ENCODE results near the gene STK32B.

The STK32B gene

DNA sequence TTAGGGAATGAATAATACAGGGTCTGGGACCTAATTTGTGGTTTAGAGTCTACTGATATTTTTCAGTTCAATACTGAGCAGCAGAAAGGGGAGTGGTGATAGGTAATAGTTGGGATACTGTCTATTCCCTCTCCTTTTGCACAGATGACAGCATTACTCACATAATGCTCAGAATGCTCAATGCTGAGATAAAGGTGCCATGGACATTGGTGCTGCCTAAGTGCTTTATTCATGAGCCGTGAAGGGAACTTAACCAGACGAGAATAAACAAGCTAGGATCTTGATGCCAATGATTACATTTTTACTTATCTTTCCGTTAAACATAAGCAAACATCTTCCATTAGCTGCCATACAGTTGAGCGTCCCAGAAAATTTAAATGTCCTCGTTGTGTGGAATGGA, 75.6 kb downstream of the STK32B start:
- DNase-seq, result no peak

DNA sequence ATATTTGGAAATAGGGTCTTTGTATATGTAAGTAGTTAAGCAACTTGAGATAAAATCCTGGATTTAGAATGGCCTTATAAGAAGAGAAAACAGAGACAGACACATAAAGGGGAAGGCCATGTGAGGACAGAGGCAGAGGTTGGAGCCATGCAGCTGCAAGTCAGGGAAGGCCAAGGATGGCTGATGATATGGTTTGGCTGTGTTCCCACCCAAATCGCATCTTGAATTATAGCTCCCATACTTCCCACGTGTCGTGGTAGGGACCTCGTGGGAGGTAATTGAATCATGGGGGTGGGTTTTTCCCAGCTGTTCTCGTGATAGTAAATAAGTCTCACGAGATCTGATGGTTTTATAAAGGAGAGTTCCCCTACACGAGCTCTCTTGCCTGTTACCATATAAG, 76.3 kb downstream of the STK32B start:
- no peak for DNase-seq

DNA sequence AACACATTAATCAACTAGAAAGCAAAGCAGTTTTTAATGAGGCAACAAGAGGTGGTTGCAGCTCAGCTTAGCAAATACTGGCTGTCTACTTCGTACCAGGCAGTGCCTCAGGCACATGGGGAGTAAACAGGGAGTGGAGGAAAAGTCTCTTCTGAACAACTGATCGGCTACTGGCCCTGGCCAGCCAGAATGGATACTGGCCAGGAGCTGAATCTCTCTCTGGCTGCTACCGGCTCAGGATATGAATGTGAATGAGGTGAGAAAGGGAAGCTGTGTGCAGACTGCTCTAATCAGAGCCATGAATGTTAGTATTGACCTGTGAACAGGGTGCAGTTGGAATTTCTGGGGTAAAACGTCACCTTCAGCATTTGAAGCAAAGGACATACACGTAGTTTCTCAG, 77.3 kb downstream of the STK32B start:
- no peak for DNase-seq

DNA sequence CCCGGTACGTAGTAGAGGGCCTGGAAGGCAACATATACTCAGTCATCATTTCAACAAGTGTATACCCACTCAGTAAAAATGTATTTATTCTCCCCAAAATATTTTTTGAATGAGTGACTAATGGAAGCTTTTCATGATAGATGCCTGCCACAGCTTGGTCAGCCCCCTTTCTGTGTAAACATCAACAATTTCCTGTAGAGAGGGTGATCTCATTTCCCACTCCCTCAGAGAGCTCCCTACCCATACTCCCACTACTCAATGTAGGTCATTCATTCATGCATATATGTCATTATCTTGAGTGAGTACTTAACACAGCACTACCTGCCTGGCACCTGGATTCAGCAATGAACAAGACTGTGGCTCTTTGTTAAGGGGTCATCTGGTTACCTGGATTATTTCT, 81.9 kb downstream of the STK32B start:
- no peak for DNase-seq

DNA sequence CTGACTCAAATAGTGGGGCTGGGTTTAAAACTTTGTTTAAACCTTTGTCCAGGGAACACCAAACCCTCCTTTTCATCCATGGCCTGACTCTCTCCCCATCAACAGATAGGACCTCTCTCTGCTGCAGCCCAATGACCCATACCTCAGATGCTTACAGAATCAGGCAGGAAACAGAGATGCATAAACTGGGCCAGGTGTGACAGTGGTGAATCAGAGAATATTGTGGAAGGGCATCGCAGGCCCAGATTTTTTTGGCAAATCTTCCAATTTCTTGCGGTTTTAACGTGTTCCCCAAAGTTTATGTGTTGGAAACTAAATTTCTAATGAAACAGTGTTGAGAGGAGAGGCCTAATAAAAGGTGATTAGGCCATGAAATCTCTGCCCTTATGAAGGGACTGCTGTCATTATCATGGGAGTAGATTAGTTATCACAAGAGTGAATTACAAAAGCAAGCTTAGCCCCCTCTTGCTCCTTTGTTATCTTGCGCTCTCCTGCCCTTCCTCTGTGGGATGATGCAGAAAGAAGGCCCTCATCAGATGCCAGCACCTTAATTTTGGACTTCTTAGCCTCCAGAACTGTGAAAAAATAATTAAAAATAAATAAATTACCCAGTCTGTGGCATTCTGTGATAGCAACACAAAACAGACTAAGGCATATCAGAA, 82.8 kb downstream of the STK32B start:
- DNase-seq, result no peak

DNA sequence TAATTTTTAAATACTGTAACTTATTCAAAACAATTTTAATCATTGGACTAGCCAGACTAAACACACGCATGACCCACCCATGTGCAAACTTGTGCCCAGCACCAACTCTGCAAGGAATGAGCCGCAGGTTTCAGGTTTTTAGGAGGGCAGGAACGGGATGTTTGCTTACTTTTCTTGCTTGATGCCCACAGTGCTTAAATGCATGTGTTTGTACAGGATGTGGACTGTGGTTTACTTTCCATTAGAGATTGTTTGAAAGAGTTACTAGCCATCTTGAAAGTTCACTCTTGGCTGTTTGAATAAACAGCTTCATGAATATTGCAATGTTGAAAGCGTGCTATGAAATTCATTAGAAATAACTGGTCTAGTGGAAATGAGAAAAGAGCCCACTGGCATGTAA, 83.3 kb downstream of the STK32B start:
- no peak for DNase-seq

DNA sequence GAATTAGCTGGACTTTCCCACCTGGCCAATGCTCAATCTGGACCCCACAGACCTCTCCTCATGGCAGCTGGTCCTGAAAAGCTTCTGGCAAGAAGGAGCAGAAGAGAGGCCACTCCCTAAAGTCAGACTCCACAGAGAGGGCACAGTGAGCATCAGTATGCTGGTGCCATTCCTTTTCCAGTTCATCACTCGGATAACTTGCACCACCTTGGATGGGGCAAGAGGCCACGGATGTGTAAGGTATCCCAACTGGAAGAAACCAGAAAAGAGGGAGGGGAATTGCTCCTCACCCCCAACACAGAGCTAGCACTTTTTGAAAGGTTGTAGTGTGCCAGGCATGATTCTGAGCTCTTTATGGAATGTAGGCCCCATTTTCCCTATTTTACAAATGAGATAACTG, 85.9 kb downstream of the STK32B start:
- DNase-seq, result no peak

DNA sequence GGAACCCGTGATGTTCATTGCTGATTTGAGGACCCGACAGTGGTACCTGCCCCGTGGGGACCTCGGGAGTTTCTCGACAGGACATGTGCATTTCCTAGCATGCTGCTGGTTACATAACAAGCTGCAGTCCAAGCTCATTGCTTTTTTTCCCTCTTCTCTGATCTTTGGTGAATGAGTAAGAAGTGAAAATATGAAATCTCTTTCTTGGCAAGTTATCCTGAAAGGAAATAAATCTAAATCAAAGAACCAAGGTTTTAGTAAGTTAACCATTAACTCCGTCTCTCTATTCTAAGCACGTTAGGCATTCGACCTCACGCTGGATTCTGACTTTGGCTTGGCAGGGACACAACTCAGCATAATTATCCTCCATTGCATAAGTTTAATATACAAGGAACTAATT, 86.6 kb downstream of the STK32B start:
- DNase-seq, result no peak

DNA sequence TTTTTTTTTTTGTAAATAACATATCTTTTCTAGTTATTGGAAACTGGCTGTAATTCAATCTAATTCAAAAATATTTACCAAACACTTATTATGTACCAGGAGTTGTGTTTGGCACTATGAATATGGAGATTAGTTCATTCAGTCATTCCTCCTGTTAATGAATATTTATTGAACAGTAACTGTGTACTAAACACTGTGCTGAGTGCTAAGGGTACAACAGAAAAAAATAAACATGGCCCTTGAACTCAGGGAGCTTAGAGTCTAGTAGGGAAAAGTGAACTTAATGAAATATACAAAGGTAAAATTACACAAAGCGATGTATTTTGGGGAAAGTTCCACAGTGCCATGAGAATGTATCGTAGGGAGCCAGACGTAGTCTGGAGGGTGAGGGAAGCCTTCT, 87.1 kb downstream of the STK32B start:
- DNase-seq, result no peak

DNA sequence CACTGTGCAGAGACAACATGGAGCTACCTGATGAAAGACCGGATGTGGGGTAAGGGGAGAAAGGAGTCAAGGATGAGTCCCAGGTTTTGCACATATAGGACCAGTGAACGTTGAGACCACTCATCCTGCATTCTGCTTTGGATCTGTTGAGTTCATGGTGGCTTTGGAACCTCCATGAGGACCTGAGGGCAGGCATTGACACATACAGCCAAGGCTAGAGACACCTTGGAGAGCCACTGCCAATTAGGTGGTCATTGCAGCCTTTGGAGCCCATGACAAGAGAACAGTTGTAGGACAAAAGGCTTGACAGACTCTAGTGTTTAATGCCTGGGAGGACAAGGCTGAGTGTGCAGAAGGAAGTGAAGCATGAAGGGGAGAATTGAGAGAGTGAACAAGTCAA, 87.9 kb downstream of the STK32B start:
- no peak for DNase-seq

DNA sequence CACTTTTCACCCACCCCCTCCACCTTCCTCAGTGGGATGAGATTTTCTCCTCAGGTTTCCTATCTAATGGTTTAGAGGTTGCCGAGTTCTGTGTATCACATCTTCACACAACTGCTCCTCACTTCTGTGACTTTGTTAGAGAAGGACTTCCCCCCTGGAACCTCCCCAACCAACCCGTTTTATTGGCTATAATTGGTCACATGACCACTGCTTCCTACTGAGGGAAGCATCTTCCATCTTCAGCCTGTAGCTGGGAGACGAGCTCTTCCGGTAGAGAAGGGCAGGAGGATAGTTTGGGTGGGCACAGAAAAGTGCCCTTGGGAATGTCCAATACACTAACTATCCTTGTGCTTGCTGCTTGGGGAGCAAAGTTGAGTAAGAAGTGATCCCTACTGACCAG, 90.5 kb downstream of the STK32B start:
- no peak for DNase-seq

DNA sequence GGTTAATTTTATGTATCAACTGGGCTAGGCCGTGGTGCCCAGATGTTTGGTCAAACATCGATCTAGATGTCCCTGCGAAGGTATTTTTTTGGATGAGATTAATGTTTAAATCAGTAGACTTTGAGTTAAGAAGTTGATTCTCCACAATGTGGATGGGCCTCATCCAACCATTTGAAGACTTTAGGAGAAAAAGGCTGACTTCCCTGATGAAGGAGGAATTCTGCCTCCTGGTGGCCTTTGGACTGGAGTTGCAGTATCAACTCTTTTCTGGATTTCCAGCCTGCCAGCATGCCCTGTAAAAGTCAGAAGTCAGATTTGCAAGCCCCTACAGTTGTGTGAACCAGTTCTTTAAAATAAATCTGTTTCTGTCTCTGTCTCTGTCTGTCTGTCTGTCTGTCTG, 91.4 kb downstream of the STK32B start:
- DNase-seq, result no peak

DNA sequence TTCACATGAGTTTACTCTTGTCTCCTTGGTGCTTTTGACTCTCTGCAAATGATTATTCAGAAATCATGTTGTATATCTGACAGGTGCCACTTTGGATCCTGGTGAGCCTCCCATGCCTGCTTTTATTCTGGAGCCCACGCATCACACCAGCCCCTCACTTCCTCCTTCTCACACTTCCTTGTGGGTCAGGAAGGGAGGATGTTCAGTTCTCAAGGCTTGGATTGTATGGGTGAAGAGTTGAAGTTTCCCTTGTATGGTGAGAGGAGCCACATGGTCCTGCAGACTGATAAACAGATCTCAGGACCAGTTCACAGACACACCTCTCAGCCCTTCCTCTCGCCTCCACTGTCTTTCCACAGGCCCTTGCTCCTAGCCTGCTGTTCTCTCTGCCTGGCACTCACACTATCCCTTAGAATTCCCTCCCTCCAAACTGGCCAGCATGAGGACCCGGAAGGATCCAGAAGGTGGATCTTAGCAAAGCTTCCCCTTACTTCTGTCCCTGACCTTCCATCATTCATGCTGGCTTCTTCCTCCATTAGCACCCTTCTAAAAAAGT, 92.1 kb downstream of the STK32B start:
- DNase-seq, result no peak

DNA sequence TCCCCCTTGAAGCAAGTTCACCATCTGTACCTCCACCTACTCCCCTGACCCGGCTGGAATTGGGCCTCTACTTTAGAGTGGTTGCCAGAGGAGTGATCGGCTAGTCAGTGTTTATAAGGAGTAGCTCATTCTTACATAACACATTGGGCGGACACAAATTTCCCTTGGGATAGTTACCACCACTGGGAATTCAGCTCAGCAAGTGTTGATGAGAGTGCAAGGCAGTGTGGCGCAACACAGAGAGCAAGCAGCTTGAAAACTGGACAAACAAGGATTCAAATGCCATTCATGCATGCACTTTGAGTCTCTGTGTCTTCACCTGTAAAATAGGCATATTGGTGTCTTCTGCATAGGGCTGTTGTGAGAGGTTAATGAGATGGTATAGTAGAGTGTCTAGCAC, 92.7 kb downstream of the STK32B start:
- no peak for DNase-seq

DNA sequence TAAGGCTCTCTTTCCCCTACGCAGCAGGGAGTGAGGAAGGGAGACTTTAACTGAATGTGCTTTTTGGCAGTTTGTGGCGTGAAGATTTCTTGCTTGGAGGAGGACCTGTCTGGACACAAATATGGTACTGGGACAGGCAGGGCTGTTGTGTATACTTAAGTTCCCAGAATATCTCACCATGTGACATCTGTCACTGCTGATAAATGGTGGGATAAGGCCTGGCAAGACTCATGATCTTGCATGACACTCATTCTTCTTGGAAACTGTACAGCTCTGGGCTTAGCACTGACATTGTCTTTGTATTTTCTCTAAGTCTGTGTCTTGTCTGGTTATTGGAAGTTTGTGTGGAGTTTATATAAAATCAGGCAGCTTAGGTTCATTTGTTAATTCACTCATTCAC, 93.1 kb downstream of the STK32B start:
- DNase-seq, result no peak

DNA sequence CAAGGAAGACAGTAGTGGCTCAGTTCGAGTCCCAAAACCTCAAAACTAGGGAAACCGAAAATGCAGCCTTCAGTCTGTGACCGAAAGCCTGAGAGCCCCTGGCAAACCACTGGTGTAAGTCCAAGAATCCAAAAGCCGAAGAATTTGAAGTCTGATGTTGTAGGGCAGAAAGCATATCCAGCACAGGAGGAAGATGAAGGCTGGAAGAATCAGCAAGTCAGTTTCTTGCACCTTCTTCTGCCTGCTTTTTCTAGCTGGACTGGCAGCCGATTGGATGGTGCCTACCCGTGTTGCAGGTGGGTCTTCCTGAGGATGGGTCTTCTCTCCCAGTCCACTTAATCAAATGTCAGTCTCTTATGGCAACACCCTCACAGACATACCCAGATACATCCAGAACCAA, 95.0 kb downstream of the STK32B start:
- DNase-seq, result no peak

DNA sequence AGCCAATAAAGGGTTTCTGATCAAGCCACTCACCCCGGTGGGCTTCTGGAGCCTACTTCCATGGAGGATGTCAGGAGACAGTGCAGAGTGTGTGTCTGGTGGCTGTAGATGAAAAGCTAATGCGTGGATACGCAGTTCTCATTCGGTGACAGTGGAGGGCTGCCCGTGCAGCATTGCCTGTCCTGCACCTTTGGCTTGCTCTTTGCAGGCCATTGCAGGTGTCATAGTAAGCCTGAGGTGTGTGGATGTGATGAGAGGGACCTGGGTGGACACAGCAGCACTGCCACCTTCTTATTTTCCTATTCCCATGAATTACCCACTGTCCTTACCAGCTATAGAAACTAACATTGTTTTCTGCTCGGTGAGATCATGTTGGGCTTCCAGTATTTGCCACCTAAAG, 101.2 kb downstream of the STK32B start:
- DNase-seq, result no peak

DNA sequence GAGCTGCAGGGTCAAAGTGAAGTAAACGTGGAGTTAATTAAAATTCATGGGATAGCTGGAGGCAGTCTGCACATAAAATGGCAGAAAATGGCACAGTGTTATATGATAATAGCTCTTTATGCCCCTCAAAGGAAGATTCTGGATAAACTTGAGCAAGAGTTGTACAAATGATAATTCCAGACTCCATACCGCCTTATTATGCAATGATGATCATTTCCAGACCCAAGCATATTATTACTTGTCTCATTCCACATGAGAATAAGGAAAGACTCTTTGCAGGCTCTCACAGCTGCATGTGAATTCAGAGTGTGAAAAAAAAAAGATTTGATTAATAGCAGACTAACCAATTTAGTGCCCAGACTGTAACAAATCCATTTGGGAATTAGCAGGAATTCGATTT, 105.4 kb downstream of the STK32B start:
- no peak for DNase-seq

DNA sequence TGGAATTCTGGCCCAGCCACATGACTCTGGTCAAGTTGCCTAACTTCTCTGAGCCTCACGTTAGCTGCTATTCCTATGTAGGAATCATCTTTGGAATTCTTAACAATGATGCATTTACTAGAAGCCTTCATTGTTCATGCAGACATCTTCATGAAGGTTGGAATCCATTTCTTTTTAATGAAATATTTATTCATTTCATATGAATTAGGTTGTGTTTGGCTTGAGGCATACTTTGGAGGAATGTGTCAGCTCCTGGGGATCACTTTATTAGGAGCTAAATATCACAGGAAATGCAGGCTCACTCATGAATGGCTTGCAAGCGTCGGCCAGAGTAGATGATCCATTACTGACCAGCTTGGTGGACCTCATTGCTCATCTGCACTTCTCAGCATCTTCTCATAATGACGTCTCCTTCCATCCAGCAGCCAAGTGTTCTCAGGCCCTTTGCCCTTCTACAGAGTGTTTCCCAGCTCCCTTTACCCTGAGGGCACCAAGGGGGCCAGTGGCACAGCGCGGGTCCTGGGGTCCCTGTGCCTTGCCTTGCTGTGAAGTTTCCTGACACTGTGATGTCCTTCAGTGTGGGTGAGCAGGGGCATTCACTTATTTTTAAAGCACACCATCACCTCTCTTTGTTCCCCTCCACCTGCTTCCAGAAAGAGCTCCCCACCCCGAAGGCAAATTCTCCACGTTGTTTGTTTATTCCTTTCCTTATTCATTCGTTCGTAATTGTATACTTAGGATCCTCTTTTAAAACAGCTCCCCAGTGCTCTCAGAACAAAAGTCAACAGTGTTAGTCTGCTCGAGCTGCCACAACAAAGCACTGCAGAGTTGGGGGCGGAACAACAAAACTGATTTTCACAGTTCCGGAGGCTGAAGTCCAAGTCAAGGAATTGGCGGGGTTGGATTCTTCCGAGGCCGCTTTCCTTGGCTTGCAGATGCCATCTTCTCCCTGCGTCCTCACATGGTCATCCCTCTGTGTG, 106.8 kb downstream of the STK32B start:
- DNase-seq, result no peak

DNA sequence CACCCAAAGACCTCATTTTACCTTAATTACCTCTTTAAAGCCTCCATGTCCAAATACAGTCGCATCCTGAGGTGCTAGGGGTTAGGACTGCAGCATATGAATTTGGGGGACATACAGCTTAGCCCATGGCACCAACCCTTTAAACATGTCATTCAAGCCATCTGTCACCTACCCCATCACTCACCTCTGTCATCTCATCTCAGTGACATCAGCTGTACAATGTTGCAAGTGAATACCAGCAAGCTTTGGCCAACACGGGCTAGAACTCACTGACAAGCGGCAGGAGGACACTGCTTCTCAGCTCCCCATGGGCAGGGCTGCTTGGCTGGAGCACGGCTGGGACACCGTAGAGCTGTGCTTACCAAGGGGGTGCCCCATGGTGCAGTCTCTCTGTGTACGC, 107.5 kb downstream of the STK32B start:
- no peak for DNase-seq

DNA sequence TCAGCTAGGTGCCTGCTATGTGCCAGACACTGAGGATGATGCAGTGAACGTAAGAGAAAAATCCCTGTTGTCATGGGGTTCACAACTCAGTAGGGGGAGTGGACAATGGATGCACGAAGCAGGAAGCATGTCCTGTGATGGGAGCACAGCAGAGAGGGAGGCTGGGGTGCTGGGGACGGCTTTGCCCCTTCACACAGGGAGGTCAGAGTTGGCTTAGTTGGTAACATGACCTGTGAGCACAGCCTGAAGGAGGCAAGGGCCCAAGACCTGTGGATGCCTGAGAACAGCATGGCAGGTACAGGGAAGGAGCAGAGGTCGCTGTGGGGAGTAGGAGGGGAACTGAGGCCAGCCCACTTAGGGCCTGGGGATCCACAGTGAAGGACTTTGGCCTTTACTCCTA, 109.4 kb downstream of the STK32B start:
- DNase-seq, result no peak

DNA sequence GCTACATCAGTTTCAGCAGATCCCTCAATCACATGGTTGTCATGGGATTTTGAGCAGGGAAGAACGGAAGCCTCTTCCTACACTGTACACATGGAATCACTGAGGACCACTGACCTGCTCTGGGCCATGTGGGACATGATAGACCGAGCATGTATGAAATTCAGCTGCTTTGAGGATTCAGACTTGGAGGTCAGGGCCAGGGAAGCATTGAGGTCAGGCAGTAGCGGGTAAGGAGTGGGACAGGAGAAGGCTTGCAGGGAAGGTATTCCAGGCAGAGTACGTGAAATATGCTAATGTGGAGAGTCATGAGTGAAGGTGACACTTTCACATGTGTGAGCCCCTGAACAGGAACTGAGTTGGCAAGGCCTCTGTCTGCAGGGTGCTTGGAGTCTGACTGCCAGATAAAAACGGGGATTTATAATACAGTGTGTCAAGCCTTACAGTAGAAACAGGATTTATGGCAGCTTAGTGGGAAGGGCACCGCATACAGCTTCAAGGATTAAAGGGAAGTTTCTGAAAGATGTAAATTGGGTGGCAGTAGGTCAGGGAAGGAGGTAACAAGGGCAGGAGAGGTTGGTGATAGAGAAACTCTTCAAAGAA, 111.7 kb downstream of the STK32B start:
- DNase-seq, result no peak

DNA sequence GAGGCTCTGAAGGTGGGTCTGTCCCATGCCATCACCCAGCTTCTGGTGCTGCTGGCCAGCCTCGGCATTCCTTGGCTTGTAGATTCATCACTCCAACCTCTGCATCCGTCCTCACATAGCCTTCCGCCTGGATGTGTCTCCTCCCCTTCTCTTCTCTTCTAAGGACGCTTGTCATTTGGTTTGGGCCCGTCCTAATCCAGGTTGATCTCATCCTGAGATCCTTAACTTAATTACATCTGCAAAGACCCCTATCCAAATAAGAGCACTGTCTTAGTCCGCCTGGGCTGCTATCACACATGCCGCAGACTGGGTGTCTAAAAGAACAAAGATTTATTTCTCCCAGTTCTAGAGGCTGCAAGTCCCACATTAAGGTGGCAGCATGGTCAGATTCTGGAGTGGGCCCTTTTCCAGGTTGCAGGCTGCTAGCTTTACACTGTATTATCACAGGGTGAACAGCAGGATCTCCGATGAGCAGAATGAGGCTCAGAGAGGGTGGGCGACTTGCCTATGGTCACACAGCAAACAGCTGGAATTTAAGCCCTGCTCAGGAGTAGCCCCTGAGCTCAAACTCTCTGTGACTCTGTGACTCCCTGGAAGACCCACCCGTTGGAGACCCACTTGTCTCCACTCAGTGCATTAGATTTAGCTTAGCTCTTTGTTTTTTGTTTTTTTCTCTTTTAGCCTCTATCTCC, 113.1 kb downstream of the STK32B start:
- DNase-seq, result no peak

Data from retina (tissue), 1 donor.